Small intestine (tissue), 7 donors: Measurements from ENCODE around the gene RRBP1. TPM values are rescaled to one million over a fixed set of nuclear protein-coding genes. Genes with fewer than 3 reads are reported as not detected.
"Not testable (repeated sequence)": the region's sequence is repeated elsewhere in the genome, so short reads cannot be mapped to it uniquely, and the experiment has no call there.

Experiments used
- DNase-seq, 2 donors: peaks; one replicate each; pipeline versions ENCODE4 v3.0.0 to v3.0.0-alpha.2; 2013
- FAIRE-seq: peaks from 2 replicates; lab custom pipeline; 2012; peaks lifted over from hg19 to GRCh38; lab: Jason Lieb, UNC
- H3K27ac ChIP-seq, 3 donors: one replicate each; pipeline ENCODE4 v1.5.1; 2013; ENCODE audit warnings: low read length in 2 of 3, mild to moderate bottlenecking in 2 of 3, control low read depth in 1 of 3, inconsistent platforms in 1 of 3, low read depth in 1 of 3, moderate library complexity in 1 of 3
- H3K27me3 ChIP-seq, 3 donors: one replicate each; pipeline ENCODE4 v1.6.1; 2013; ENCODE audit warnings: low read length in 3 of 3, inconsistent platforms in 1 of 3; ENCODE audit not compliant: control insufficient read depth in 3 of 3, insufficient read depth in 3 of 3
- H3K36me3 ChIP-seq, 3 donors: one replicate each; pipeline ENCODE4 v1.6.1; 2013; ENCODE audit warnings: low read length in 3 of 3, inconsistent platforms in 1 of 3, low read depth in 1 of 3, mild to moderate bottlenecking in 1 of 3, moderate library complexity in 1 of 3; ENCODE audit not compliant: control insufficient read depth in 3 of 3, insufficient read depth in 2 of 3
- H3K4me1 ChIP-seq, 3 donors: one replicate each; pipeline ENCODE4 v1.6.1; 2013; ENCODE audit warnings: low read length in 2 of 3, inconsistent platforms in 1 of 3, low read depth in 1 of 3, mild to moderate bottlenecking in 1 of 3, moderate library complexity in 1 of 3; ENCODE audit not compliant: control insufficient read depth in 3 of 3, insufficient read depth in 2 of 3
- H3K4me3 ChIP-seq, 3 donors: one replicate each; pipeline ENCODE4 v1.5.1; 2013; ENCODE audit warnings: low read length in 3 of 3, control low read depth in 1 of 3, inconsistent platforms in 1 of 3, low read depth in 1 of 3, mild to moderate bottlenecking in 1 of 3, moderate library complexity in 1 of 3
- H3K9me3 ChIP-seq, 2 donors: one replicate each; pipeline ENCODE4 v1.6.1; 2013; ENCODE audit warnings: low read depth in 1 of 2, low read length in 1 of 2; ENCODE audit not compliant: control insufficient read depth in 2 of 2, insufficient read depth in 1 of 2
- WGBS, 3 donors: extraction: QIAGEN DNeasy Blood & Tissue Kit; methylation state at CpG; one replicate each; pipeline ENCODE4 v1.1.7; 2013; 5-methylcytosine and 5-hydroxymethylcytosine counted together
- polyA plus RNA-seq, 4 donors: library from polyadenylated mRNA; stranded (reverse) in 3 of 4; unstranded in 1 of 4; fragments of 200-250 nt in 3 of 4; fragments of 120-200 nt in 1 of 4; gene quantifications; one replicate each; pipeline versions ENCODE4 v1.2.1 to v1.2.3, GENCODE V29; 2013
- donor health status: healthy with polysubstance abuse.
- donor health status: control.
- donor health status: control.
- donor health status: Bipolar disorder and iron deficiency.
- donor health status: healthy.

RRBP1 gene
- polyA plus RNA-seq, 4 donors = 45.2 to 232 (median 112) TPM

- DNase-seq = peak; percentile 73 to 84
- 11 to 50% (median 40%) methylated on average over 5 of the region's 5 CpGs for WGBS, 3 donors
Observed at GRCh38 chr20:17661121-17661744, 20.8 kb downstream of the RRBP1 start.

DNA sequence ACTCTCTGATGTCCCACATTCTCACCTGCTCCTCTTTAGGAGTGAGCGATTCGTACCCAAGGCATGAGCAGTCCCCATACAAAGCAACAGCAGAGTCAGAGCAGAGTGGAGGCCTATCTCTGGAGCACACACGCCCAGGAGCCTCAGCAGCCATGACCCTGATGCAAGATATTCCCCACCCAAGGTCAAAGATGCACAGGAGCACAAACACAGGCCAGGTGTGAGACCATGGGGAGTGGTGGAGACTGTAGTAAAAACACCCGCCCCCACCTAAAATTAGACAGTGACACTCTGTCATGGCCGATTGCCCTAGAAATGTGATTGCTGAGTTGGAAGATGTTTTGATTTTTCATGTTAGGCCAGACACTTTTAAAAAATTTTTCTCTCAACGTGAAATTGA lies 21.4 kb downstream of the RRBP1 start:
- peaks cover 11 to 64% (median 16%) of the 10 kb centered on the region in 3 donors for H3K36me3 ChIP-seq
- 61 to 76% (median 62%) methylated on average over 6 of the region's 6 CpGs for WGBS, 3 donors
- peak overlapping the region in 2 of 3 donors; percentile 29 to 51 for H3K27ac ChIP-seq
- no peak for DNase-seq
- no peak for FAIRE-seq
- peaks cover 0 to 25% (median 15%) of the 10 kb centered on the region in 3 donors for H3K4me1 ChIP-seq
- no peaks in the 10 kb centered on the region for H3K27me3 ChIP-seq
- peaks cover 0 to 10% of the 10 kb centered on the region in 2 donors for H3K9me3 ChIP-seq
- H3K4me3 ChIP-seq = no peak overlapping the region

More at GRCh38 chr20:17661121-17661744, 20.8 kb downstream of the RRBP1 start:
- Histone ChIP-seq H3K36me3 (peaks cover 11 to 59% (median 16%) of the 10 kb centered on the region in 3 donors), H3K27me3 (no peaks in the 10 kb centered on the region), H3K9me3 (peaks cover 0 to 10% of the 10 kb centered on the region in 2 donors), H3K27ac (peak overlapping the region; percentile 26 to 74 (median 29)), H3K4me1 (peaks cover 0 to 25% (median 17%) of the 10 kb centered on the region in 3 donors), H3K4me3 (no peak overlapping the region)
- FAIRE-seq = no peak

DNA sequence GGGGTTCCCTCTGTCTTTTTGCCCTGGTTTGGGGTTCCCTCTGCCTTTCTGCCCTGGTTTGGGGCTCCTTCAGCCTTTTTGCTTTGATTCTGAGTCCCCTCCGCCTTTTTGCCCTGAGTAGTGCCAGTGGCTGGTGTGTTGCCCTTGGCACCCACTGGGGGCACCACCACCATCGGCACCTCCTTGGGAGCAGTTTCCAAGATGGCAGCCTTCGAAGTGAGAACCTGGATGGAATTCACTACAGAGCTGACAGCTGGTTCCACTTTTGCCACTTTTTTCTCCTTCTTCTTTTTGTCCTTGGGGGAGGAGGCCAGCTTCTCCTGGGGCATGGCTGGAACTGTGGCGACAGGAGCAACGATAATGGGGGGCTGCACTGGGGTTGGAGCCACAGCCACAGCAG lies 22.2 kb downstream of the RRBP1 start:
- Histone ChIP-seq H3K36me3 (peaks cover 13 to 70% (median 16%) of the 10 kb centered on the region in 3 donors), H3K27ac (no peak overlapping the region), H3K9me3 (peaks cover 0 to 10% of the 10 kb centered on the region in 2 donors), H3K4me1 (peaks cover 0 to 25% (median 15%) of the 10 kb centered on the region in 3 donors), H3K4me3 (no peak overlapping the region), H3K27me3 (no peaks in the 10 kb centered on the region)
- DNase-seq (no peak), FAIRE-seq (no peak)
- WGBS, 3 donors = 96% methylated on average over 5 of the region's 5 CpGs

DNA sequence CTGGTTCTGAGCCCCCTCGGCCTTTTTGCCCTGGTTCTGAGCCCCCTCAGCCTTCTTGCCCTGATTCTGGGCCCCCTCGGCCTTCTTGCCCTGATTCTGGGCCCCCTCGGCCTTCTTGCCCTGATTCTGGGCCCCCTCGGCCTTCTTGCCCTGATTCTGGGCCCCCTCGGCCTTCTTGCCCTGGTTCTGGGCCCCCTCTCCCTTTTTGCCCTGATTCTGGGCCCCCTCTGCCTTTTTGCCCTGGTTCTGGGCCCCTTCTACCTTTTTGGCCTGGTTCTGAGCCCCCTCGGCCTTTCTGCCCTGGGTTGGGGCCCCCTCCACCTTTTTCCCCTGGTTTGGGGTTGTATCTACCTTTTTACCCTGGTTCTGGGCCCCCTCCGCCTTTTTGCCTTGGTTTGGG lies 22.7 kb downstream of the RRBP1 start:
- WGBS, 3 donors = 97 to 100% (median 98%) methylated on average over 6 to 7 of the region's 7 CpGs
- Histone ChIP-seq H3K4me1 (peaks cover 0 to 25% (median 12%) of the 10 kb centered on the region in 3 donors), H3K36me3 (peaks cover 13 to 71% (median 16%) of the 10 kb centered on the region in 3 donors), H3K9me3 (peaks cover 0 to 10% of the 10 kb centered on the region in 2 donors)
- DNase-seq, FAIRE-seq, H3K27me3 ChIP-seq, H3K4me3 ChIP-seq, H3K27ac ChIP-seq: not testable (repeated sequence)

- no peak for DNase-seq
- Histone ChIP-seq H3K4me3 (no peak overlapping the region), H3K36me3 (peaks cover 13 to 71% (median 16%) of the 10 kb centered on the region in 3 donors), H3K4me1 (peaks cover 0 to 25% (median 9%) of the 10 kb centered on the region in 3 donors), H3K9me3 (peaks cover 0 to 10% of the 10 kb centered on the region in 2 donors), H3K27me3 (no peaks in the 10 kb centered on the region), H3K27ac (no peak overlapping the region)
- 97 to 100% (median 100%) methylated on average over 2 of the region's 2 CpGs for WGBS, 3 donors
- no peak for FAIRE-seq
Observed at GRCh38 chr20:17658648-17658993, 23.4 kb downstream of the RRBP1 start.

DNA sequence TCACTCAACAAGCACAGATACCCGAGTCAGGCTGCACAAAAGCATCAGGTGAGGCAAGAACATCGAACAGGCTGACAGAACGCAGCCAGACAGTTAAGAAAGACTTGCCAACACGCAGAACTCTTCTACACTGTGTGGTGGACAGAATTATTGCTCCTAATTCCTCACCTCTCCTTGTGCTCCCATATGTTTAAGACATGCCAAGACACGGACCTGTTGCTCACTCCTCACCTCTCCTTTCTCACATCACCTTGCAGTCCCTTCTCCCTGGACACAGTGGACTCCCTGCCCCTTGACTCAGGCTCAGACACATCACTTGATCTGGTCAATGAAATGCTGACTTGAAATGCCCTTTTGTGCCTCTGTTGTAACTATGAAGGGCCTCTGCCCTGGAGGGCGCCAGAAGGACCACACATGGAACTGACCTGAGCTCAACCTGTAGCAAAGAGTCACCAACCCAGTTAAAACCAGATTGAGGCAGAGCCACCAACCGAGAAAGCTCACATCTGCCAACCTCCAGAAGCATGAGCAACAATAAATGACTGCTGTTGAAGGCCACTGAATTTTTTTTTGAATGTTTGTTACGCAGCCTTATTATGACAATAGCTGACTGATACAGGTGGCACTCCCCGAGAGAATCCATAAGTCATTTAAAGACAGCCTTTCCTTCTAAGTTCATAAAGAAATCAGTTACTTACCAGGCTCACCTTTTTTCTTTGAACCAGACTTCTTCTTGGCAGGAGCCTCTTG lies 24.0 kb downstream of the RRBP1 start:
- no peak overlapping the region for H3K4me3 ChIP-seq
- H3K36me3 ChIP-seq = peaks cover 13 to 73% (median 16%) of the 10 kb centered on the region in 3 donors
- WGBS, 3 donors = 84 to 94% (median 88%) methylated on average over 9 of the region's 9 CpGs
- DNase-seq = no peak
- no peaks in the 10 kb centered on the region for H3K27me3 ChIP-seq
- no peak overlapping the region for H3K27ac ChIP-seq
- FAIRE-seq = no peak
- peaks cover 0 to 10% of the 10 kb centered on the region in 2 donors for H3K9me3 ChIP-seq
- H3K4me1 ChIP-seq = peaks cover 0 to 25% (median 9%) of the 10 kb centered on the region in 3 donors

DNA sequence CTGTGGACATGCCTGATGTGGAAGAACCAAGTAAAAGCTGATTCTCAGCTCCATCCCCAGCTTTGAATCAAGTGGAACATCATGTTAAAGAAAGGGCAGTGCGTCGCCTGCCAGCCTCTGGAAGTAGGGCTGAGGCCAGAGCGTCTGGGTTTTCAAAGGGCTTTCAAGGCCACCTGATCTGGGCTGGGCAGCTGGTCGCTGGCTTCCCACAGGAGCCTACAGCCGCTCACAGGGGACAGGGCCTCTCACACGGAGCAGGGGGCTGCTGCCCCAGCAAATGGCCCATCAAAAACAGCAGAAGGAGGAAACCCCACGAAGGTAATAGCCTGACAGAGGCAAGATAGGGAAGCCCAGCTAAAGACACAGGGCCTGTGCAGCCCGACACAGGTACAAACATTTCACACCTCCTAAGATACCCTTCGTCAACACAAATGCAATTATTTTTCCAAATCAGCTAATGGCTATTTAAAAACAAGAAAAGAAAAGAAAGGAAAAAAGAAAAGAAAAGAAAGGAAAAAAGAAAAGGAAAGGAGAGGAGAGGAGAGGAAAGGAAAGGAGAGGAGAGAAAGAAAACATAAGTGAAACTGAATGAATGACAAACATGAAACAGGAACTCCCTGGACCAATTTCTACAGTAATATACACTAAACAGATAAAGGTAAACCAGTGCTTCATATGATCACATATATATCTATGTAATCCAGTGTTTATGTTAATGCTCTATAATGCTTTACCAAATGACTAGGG lies 24.8 kb downstream of the RRBP1 start:
- Histone ChIP-seq H3K9me3 (peaks cover 0 to 10% of the 10 kb centered on the region in 2 donors), H3K36me3 (peaks cover 13 to 73% (median 16%) of the 10 kb centered on the region in 3 donors), H3K4me1 (peaks cover 0 to 21% (median 7%) of the 10 kb centered on the region in 3 donors), H3K4me3 (no peak overlapping the region), H3K27ac (no peak overlapping the region), H3K27me3 (no peaks in the 10 kb centered on the region)
- FAIRE-seq (no peak), DNase-seq (no peak)
- 61 to 73% (median 72%) methylated on average over 9 of the region's 9 CpGs for WGBS, 3 donors
